ENCODE results near the gene SDE2.

The SDE2 gene

DNA sequence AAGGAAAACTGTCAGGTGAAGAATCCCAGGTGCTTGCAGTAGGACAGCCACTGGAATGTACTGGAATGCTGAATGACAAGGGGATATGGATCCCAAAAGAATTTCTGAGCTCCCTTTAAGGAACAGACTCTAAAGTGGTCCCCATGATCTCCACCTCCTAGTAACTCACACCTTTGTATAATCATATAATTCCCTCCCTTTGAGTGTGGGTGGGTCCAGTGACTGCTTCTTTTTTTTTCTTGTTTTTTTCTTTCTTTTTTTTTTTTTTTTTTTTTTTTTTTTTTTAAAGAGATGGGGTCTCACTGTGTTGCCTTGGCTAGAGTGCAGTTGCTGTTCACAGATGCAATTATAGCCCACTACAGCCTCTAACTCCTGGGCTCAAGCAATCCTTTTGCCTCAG, 34.8 kb upstream of the SDE2 start:
- Histone ChIP-seq H3K9me2 (replicated peaks; ENCODE audit: insufficient read depth, low read length) (no peaks in the 10 kb centered on the region), H3F3A (ENCODE audit: insufficient read depth) (no peaks in the 10 kb centered on the region), H3K27ac (ENCODE audit: low read depth, low read length) (no peak overlapping the region), H2AFZ (ENCODE audit: low read depth, low read length, severe bottlenecking) (no peak overlapping the region), H4K20me1 (ENCODE audit: low read depth, low read length) (no peaks in the 10 kb centered on the region), H3K79me2 (ENCODE audit: insufficient read depth, low read length) (no peaks in the 10 kb centered on the region), H3K36me3 (ENCODE audit: low read length) (no peaks in the 10 kb centered on the region), H3K4me2 (ENCODE audit: low read depth, low read length, poor library complexity, severe bottlenecking) (no peak overlapping the region), H3K9ac (ENCODE audit: low read length) (no peak overlapping the region), H3K4me3 (ENCODE audit: insufficient read depth, low read length, poor library complexity, severe bottlenecking) (no peak overlapping the region), H3K9me3 (ENCODE audit: insufficient read depth, low read length) (no peaks in the 10 kb centered on the region), H3K27me3 (ENCODE audit: low read length) (no peaks in the 10 kb centered on the region)
- TF ChIP-seq EZH2phosphoT487 (conservative IDR thresholded peaks at IDR 0.05; ENCODE audit: low read length), result no peak
- TF ChIP-seq, protein P1, sequence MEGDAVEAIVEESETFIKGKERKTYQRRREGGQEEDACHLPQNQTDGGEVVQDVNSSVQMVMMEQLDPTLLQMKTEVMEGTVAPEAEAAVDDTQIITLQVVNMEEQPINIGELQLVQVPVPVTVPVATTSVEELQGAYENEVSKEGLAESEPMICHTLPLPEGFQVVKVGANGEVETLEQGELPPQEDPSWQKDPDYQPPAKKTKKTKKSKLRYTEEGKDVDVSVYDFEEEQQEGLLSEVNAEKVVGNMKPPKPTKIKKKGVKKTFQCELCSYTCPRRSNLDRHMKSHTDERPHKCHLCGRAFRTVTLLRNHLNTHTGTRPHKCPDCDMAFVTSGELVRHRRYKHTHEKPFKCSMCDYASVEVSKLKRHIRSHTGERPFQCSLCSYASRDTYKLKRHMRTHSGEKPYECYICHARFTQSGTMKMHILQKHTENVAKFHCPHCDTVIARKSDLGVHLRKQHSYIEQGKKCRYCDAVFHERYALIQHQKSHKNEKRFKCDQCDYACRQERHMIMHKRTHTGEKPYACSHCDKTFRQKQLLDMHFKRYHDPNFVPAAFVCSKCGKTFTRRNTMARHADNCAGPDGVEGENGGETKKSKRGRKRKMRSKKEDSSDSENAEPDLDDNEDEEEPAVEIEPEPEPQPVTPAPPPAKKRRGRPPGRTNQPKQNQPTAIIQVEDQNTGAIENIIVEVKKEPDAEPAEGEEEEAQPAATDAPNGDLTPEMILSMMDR (IDR thresholded peaks at IDR 0.05; ENCODE audit: insufficient read depth, low read length, poor library complexity, severe bottlenecking), result no peak

DNA sequence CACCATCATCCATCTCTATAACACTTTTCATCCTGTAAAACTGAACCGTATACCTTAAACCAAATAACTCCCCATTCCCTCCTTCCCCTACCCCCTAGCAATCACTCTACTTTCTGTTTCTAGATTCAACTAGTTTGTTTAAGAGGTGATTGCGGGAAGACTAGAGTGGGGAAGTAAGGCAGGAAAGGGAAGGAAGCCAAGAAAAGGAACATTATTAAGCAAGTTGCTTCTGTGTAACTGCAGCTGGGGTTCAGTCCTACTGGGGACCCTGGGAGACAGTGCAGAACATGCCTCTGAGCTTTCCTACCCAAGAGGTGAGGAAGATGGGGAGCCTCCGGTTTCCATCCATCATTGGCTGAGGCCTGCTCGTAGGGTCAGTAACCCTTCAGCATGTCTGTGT, 34.4 kb upstream of the SDE2 start:
- H3K27me3 ChIP-seq (ENCODE audit: low read length), result no peaks in the 10 kb centered on the region
- no peak overlapping the region for H3K9ac ChIP-seq (ENCODE audit: low read length)
- no peak overlapping the region for H3K4me3 ChIP-seq (ENCODE audit: insufficient read depth, low read length, poor library complexity, severe bottlenecking)
- no peak overlapping the region for H3K4me2 ChIP-seq (ENCODE audit: low read depth, low read length, poor library complexity, severe bottlenecking)
- no peaks in the 10 kb centered on the region for H3K36me3 ChIP-seq (ENCODE audit: low read length)
- no peaks in the 10 kb centered on the region for H3K9me2 ChIP-seq (replicated peaks; ENCODE audit: insufficient read depth, low read length)
- H3K9me3 ChIP-seq (ENCODE audit: insufficient read depth, low read length), result no peaks in the 10 kb centered on the region
- no peak overlapping the region for H2AFZ ChIP-seq (ENCODE audit: low read depth, low read length, severe bottlenecking)
- no peak overlapping the region for H3K27ac ChIP-seq (ENCODE audit: low read depth, low read length)
- no peaks in the 10 kb centered on the region for H3F3A ChIP-seq (ENCODE audit: insufficient read depth)
- H3K79me2 ChIP-seq (ENCODE audit: insufficient read depth, low read length), result no peaks in the 10 kb centered on the region
- no peak for TF ChIP-seq EZH2phosphoT487 (conservative IDR thresholded peaks at IDR 0.05; ENCODE audit: low read length)
- TF ChIP-seq, protein P1 (IDR thresholded peaks at IDR 0.05; ENCODE audit: insufficient read depth, low read length, poor library complexity, severe bottlenecking), result no peak
- no peaks in the 10 kb centered on the region for H4K20me1 ChIP-seq (ENCODE audit: low read depth, low read length)

DNA sequence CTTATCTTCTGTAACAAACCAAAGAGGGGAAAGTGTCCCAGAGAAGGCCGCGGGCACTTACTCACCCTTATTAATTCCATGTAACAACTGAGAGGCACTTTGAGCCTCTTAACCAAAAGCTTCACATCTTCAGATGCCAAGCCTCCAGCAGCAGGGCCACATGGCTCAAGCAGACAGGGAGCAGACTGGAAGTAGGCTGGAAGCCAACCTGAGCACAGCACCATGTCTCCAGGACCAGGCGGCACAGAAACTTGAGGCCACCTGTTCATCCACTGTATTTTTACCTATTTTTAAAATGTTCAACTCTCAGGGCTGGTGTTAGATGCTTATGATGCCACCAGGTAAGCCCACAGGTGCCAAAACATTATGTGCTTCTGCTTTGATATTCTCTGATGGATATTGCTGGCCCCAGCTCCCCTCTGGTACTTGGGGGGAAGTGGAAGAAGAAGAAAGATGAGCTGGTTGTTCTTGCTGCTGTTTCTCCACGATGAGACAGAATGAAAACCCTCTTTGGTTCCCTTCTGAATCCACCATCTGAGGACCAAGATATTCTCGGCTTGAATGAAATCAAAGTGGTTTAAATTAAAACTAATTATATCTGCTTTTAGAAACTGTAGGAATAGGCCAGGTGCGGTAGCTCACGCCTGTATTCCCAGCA, 30.6 kb upstream of the SDE2 start:
- Histone ChIP-seq H3F3A (ENCODE audit: insufficient read depth) (no peaks in the 10 kb centered on the region), H3K9me3 (ENCODE audit: insufficient read depth, low read length) (no peaks in the 10 kb centered on the region), H3K9me2 (replicated peaks; ENCODE audit: insufficient read depth, low read length) (no peaks in the 10 kb centered on the region), H2AFZ (ENCODE audit: low read depth, low read length, severe bottlenecking) (no peak overlapping the region), H3K4me2 (ENCODE audit: low read depth, low read length, poor library complexity, severe bottlenecking) (no peak overlapping the region), H3K9ac (ENCODE audit: low read length) (no peak overlapping the region), H3K27ac (ENCODE audit: low read depth, low read length) (no peak overlapping the region), H3K27me3 (ENCODE audit: low read length) (no peaks in the 10 kb centered on the region), H3K4me3 (ENCODE audit: insufficient read depth, low read length, poor library complexity, severe bottlenecking) (no peak overlapping the region), H3K36me3 (ENCODE audit: low read length) (no peaks in the 10 kb centered on the region), H3K79me2 (ENCODE audit: insufficient read depth, low read length) (no peaks in the 10 kb centered on the region), H4K20me1 (ENCODE audit: low read depth, low read length) (no peaks in the 10 kb centered on the region)
- TF ChIP-seq, protein P1 (IDR thresholded peaks at IDR 0.05; ENCODE audit: insufficient read depth, low read length, poor library complexity, severe bottlenecking), result no peak
- TF ChIP-seq EZH2phosphoT487 (conservative IDR thresholded peaks at IDR 0.05; ENCODE audit: low read length), result no peak
